Thyroid gland (tissue), 4 donors: ENCODE results near the gene GLIPR2.

Source experiments
- CTCF ChIP-seq, 6 experiments: fragments of 200-600 bp in 3 of 6; fragments of 450-650 bp in 3 of 6; sonication (generic) in 3 of 6; IDR thresholded peaks; one replicate each; pipeline ENCODE4 v1.5.1; 2016 to 2019; ENCODE audit warnings: antibody characterized with exemption in 6 of 6, mild to moderate bottlenecking in 2 of 6, inconsistent platforms in 1 of 6, moderate library complexity in 1 of 6
- POLR2A ChIP-seq, 2 donors: fragments of 450-650 bp; IDR thresholded peaks; one replicate each; pipeline ENCODE4 v1.6.1; 2017; ENCODE audit warnings: antibody characterized with exemption in 2 of 2, mild to moderate bottlenecking in 2 of 2, moderate library complexity in 1 of 2

- TF ChIP-seq CTCF (IDR thresholded peaks at IDR 0.05) = no peak
- TF ChIP-seq POLR2A (IDR thresholded peaks at IDR 0.05) = no peak
These were observed 17.1 kb upstream of the GLIPR2 start for GRCh38 chr9:36119476-36119875.
